RWPE1 (cell line): ENCODE measurements around the gene BRWD1.

Experiments used
- CTCF ChIA-PET: fragments of 350-600 bp; sonication (Branson Sonifier 250); formaldehyde crosslinking; extraction: SDS; loops from one replicate; lab custom pipeline; 2021; lab: Yijun Ruan, JAX
- POLR2A ChIA-PET: fragments of 400-600 bp; formaldehyde crosslinking; extraction: SDS; loops from one replicate; lab custom pipeline; 2020; ENCODE audit warnings: antibody characterized with exemption; ENCODE audit not compliant: low non-redundant PET; lab: Yijun Ruan, JAX
- DNase-seq: peaks from one replicate; pipeline ENCODE4 v3.0.0; 2012; ENCODE audit warnings: low spot score
- H3K27ac ChIP-seq: fragments of 450-650 bp; 2 replicates; pipeline ENCODE4 v1.5.1; 2017
- TF ChIP-seq, protein P1 (sequence below): fragments of 450-650 bp; conservative IDR thresholded peaks from 2 replicates; pipeline ENCODE4 v1.5.1; 2017; ENCODE audit warnings: low read depth, mild to moderate bottlenecking

The BRWD1 gene

DNA sequence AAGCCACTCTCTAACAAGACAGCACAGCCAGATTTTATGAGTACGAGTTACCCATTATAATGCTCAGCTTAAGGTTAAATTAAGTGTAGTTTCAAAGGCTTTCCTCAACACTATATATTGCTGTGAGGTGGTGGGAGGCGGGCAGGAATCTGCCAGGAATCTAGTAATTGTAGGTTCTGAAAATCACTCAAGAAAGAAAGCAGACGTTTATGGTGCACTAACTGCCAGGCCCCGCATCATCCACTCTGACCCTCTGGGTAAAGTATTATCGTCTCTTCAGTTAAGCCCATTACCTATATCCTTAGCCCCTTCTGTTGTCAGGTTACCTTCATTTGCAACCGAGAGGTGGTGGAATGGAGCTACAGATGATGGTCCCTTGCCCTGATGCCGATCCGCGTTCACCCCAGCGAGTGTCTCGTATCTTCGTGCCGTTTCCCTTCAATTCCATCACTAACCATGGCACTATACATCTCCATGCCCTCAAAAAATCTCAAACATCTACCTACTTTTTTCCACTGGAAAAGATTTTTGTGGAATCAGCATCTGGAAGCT is 23.1 kb upstream of the BRWD1 start:
- no peak for DNase-seq
- ChIA-PET POLR2A (no interaction called here), CTCF (interaction anchor here (0.6 kb wide), 1 partner anchor 90 kb away, joined by 3 read pairs; no protein-coding TSS in a partner anchor)
- H3K27ac ChIP-seq, result no peak overlapping the region
- TF ChIP-seq, protein P1, sequence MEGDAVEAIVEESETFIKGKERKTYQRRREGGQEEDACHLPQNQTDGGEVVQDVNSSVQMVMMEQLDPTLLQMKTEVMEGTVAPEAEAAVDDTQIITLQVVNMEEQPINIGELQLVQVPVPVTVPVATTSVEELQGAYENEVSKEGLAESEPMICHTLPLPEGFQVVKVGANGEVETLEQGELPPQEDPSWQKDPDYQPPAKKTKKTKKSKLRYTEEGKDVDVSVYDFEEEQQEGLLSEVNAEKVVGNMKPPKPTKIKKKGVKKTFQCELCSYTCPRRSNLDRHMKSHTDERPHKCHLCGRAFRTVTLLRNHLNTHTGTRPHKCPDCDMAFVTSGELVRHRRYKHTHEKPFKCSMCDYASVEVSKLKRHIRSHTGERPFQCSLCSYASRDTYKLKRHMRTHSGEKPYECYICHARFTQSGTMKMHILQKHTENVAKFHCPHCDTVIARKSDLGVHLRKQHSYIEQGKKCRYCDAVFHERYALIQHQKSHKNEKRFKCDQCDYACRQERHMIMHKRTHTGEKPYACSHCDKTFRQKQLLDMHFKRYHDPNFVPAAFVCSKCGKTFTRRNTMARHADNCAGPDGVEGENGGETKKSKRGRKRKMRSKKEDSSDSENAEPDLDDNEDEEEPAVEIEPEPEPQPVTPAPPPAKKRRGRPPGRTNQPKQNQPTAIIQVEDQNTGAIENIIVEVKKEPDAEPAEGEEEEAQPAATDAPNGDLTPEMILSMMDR, result no peak

DNA sequence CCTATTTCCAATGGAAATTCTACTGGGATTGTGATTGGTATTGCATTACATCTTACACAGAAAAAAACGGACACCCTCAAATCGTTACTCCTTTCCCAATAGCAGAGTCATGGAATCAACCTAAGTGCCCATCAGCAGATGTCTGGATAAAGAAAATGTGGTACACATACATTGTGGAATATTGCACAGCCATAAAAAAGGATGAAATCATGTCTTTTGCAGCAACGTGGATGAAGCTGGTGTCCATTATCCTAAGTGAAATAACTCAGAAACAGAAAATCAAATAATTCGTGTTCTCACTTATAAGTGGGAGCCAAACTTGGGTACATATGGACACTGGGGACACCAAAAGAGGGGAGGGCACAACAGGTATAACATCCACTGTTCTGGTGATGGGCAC is 21.2 kb upstream of the BRWD1 start:
- no peak for DNase-seq
- TF ChIP-seq, protein P1, result no peak
- CTCF ChIA-PET, result interaction anchor here (0.6 kb wide), 1 partner anchor 14 kb away, joined by 4 read pairs; no protein-coding TSS in a partner anchor
- POLR2A ChIA-PET, result no interaction called here
- no peak overlapping the region for H3K27ac ChIP-seq

DNA sequence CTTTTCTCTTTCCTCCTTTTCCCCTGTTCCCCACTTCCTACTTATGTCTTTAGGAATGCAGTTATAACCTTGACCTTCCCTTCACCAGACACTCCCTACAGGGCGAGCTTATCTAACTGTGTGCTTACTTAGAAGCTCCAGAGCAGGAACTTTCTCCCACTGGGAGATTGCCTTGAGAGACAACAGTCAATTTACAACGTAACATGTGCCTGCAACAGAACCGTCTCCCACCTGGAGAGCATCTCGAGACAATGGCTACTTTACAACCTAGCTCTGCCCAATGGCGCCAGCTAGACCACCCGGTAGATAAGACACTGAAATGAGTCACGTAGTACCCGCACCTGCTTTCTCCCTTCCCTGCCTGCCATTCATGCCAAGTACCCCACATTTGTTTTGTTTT is 18.7 kb upstream of the BRWD1 start:
- no peak for DNase-seq
- no peak overlapping the region for H3K27ac ChIP-seq
- TF ChIP-seq, protein P1, result no peak
- POLR2A ChIA-PET, result no interaction called here
- CTCF ChIA-PET, result interaction anchor here (0.6 kb wide), 1 partner anchor 30 kb away, joined by 5 read pairs; no protein-coding TSS in a partner anchor

DNA sequence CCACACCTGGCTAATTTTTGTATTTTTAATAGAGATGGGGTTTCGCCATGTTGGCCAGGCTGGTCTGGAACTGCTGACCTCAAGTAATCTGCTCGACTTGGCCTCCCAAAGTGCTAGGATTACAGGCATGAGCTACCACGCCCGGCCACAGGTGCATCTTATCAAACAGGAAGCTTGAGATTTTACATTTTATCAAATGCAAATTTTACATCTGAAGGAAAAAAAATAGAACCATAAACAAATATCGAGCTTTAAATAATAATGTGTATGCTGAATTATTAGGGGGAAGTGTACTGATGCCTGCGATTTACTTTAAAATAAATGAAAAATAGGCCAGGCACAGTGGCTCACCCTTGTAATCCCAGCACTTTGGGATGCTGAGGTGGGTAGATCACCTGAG is 16.6 kb upstream of the BRWD1 start:
- ChIA-PET CTCF (no interaction called here), POLR2A (no interaction called here)
- TF ChIP-seq, protein P1, result no peak
- DNase-seq, result no peak
- no peak overlapping the region for H3K27ac ChIP-seq

DNA sequence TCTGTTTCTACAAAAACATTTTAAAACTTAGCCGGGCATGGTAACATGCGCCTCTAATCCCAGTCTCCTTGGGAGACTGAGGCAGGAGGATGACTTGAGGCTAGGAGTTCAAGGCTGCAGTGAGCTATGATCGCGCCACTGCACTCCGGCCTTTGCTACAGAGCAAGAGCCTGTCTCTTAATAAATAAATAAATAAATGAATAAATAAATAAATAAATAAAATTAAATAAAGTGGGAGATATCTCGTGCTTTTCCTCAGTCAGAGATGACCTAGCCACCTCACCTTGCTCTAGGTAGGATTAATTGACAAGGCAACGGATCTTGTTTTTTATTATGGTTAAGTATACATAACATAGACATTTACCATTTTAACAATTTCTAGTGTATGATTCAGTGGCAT is 14.3 kb upstream of the BRWD1 start:
- no peak for DNase-seq
- TF ChIP-seq, protein P1, result no peak
- POLR2A ChIA-PET, result no interaction called here
- H3K27ac ChIP-seq, result no peak overlapping the region
- CTCF ChIA-PET, result no interaction called here

DNA sequence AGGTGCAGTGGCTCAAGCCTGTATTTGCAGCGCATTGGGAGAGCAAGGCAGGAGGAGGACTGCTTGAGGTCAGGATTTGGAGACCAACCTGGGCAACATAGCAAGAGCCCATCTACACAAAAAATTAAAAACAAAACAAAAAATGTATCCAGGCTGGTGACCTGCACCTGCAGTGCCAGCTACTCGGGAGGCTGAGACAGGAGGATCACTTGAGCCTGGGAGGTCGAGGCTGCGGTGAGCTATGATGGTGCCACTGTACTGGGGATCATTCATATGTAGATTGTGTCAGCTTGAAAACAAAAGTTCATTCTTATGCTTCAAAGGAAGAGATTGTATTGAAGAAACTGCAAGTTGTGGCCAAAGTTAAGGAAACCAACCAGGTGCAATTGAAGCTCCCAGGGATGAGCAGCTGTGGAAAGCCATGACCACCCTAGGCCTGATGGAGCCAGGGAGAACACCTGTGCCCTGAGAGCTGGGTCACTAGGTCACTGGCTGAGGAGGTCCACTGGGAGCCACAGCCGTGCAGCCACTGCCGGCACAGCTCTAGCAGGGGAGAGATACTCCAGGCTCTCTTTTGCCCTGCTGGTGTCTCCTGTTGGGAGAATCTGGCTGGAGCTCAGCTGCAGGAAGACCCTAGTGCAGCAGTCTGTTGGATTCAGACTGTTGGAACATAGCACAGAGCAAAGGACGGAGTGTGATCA is 13.3 kb upstream of the BRWD1 start:
- TF ChIP-seq, protein P1, result no peak
- DNase-seq, result no peak
- POLR2A ChIA-PET, result no interaction called here
- no peak overlapping the region for H3K27ac ChIP-seq
- CTCF ChIA-PET, result no interaction called here
